ENCODE data around the gene PTPDC1.

GRCh38 chr9:94056442-94056974 is 27.8 kb upstream of the PTPDC1 start:
- TF ChIP-seq POLR2A (IDR thresholded peaks at IDR 0.05) (no peak), POLR2AphosphoS5 (IDR thresholded peaks at IDR 0.05) (no peak), EP300 (IDR thresholded peaks at IDR 0.05) (peak; percentile 49)
- TF ChIP-seq, protein P1, sequence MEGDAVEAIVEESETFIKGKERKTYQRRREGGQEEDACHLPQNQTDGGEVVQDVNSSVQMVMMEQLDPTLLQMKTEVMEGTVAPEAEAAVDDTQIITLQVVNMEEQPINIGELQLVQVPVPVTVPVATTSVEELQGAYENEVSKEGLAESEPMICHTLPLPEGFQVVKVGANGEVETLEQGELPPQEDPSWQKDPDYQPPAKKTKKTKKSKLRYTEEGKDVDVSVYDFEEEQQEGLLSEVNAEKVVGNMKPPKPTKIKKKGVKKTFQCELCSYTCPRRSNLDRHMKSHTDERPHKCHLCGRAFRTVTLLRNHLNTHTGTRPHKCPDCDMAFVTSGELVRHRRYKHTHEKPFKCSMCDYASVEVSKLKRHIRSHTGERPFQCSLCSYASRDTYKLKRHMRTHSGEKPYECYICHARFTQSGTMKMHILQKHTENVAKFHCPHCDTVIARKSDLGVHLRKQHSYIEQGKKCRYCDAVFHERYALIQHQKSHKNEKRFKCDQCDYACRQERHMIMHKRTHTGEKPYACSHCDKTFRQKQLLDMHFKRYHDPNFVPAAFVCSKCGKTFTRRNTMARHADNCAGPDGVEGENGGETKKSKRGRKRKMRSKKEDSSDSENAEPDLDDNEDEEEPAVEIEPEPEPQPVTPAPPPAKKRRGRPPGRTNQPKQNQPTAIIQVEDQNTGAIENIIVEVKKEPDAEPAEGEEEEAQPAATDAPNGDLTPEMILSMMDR (IDR thresholded peaks at IDR 0.05), result no peak
